Nucleus accumbens (tissue), 56 donors: Measurements from ENCODE around the gene GAB2.

ENCODE experiments used
- DNase-seq, 56 donors: peaks; one replicate each; lab custom pipeline; 2025; lab: John Stamatoyannopoulos, UW

The GAB2 gene

DNA sequence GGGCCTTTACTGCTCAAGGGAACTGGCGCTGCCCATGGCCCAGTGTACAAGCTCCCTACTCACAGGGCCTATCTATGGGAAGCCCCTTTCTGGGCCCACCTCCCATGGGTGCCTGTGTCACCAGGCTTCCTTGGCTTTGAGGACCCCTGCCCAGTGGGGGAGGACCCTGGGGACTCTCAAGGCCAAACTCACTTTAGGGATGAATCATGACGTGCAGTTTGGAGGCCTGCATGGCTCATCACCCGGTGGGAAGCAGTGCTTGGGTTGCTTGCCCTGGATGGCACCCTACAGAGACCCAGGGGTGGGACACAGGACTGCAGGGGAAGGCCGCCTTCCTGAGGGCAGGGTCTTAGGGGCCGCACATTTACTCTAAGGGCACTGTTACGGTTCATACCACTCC lies 245.7 kb downstream of the GAB2 start:
- no peak for DNase-seq

DNA sequence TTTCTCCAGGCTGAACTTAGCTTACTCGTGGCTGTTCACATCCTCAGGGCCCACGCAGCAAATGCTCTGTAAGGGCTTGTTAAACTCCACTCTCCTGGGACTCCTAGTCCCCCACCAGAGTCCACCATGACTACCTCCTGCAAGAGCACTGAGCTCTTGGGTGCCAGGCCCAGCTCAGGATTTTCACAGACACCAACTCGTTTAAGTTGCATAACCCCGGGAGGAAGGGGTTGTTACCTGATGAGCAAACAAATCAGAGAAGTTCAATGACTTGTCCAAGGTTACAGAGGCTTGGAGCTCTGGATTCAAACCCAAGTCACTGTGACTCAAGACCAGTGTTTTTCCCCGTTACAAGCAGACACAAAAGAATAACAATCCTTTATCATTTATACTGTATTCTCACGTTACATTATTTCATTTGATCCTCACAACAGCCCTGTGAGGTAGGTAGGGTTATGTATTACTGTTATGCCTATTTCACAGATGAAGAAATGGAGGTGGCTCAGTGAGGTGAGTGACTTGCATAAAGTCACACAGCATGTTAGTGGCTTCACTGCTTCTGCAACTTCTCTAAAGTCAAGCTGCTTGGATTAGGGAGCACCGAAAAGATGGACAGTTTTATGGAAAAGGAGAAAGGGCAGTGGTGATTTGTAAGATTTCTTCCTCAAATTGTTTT lies 246.6 kb downstream of the GAB2 start:
- no peak for DNase-seq

DNA sequence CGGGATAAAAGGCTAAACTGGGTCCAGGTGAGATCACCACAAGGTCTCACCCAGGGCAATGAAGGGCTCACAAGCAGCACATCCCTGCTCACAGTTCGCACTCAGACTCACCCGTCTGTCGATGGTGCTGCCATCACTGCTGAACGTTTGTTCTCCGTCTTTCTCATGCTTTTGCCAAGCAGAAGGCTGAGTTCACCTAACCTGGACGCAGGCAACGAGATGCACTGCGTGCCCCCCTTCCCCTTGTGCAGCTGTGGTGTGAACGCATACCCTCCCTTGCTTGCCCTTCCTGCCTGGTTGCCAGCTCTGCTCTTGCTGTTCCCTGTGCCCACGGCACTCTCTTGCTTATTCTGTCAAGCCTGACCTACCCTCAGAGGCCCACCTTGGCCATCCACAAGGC lies 247.2 kb downstream of the GAB2 start:
- no peak for DNase-seq

DNA sequence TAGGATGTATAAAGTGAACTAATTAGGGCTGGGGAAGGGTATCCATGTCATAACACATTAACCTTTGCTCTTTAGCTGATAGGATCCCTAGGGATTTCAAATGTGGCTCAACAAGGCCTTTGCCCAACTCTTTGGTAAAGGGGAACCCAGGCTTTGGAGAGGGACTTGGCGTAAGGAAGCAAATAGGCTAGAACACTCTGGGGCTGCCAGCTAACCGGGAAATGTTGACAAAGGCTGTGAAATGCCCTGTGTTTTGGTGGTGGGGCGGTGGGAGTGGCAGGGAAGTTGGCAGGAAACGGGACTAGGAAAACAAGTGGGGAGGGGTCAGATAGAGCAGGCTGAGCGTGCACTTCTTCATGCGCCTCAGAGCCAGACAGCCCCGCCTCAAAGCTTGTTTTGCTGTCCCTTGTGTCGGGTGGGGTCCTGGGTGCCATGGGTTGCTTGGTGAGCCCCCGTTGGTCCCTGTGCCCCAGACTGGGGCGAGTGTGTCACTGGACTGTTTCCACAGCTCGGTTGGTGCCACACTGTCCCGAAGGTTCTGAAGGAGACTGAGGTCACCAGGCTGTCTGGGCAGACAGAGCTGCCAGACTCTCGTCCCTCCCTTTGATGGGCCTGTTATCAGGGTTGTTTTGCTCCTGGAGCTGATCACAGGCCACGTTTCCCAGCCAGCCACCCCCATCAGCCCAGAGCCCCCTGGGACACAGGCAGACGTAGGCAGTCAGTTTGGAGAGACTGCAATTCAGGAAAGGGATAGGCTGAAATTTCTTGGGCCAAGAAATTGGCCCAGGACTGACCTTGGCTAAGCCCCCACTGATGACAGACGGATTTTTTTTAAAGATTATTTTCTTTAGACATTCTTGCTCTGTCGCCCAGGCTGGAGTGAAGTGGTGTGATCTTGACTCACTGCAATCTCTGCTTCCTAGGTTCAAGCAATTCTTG lies 248.8 kb downstream of the GAB2 start:
- DNase-seq, result no peak

DNA sequence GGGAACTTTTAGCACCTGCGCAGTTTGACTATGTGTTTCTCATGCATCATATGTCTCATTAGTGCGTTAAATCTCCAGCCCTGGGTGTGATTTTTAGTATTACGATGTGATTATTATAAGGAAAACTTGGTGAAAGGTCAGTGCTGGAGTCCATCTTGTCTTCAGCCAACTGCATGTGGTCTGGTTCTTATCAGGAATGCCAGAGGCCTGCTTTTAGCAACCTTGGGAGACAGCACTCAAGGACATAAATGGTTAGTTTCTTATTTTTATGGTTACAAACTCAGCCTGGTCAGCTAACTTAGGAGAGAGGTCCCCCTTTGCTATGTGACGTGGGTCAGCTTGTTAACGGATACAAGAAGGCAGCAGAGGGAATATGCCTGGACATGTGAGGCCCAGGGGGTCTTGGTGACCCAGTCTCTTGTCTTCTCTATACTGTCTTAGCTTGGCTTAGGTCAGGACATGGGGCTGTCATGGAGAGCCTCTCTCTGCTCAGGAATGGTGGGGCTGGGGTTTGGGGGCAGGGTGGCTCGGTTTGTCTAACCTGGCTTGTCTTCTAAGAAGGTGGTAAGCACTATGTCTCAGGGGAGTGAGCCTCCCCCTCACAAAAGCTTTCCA lies 250.7 kb downstream of the GAB2 start:
- no peak for DNase-seq
